MM.1S (cell line): ENCODE data around the gene GSTCD.

Source experiments
- DNase-seq: peaks from one replicate; pipeline ENCODE4 v3.0.0-alpha.2; 2015
- H2AFZ ChIP-seq: fragments of 300-600 bp; sonication (generic); 2 replicates; pipeline ENCODE4 v1.6.0; 2016; ENCODE audit warnings: antibody characterized with exemption, low read length
- H3F3A ChIP-seq: fragments of 300-600 bp; sonication (generic); 2 replicates; pipeline ENCODE4 v1.6.1; 2016; ENCODE audit warnings: mild to moderate bottlenecking, antibody characterized with exemption, low read length, moderate library complexity, mixed read lengths; ENCODE audit not compliant: insufficient read depth
- H3K27ac ChIP-seq: fragments of 300-600 bp; sonication (generic); 2 replicates; pipeline ENCODE4 v1.5.1; 2016; ENCODE audit warnings: mild to moderate bottlenecking, low read length
- H3K27me3 ChIP-seq: fragments of 300-600 bp; sonication (generic); replicated peaks from 2 replicates; pipeline ENCODE4 v1.6.0; 2016; ENCODE audit warnings: low read length; ENCODE audit not compliant: insufficient read depth
- H3K36me3 ChIP-seq: fragments of 300-600 bp; sonication (generic); replicated peaks from 2 replicates; pipeline ENCODE4 v1.6.1; 2016; ENCODE audit warnings: mild to moderate bottlenecking, low read length, mixed read lengths; ENCODE audit not compliant: insufficient read depth
- H3K4me1 ChIP-seq: fragments of 300-600 bp; sonication (generic); 2 replicates; pipeline ENCODE4 v1.6.1; 2016; ENCODE audit warnings: low read length, mixed read lengths
- H3K4me2 ChIP-seq: fragments of 300-600 bp; sonication (generic); 2 replicates; pipeline ENCODE4 v1.6.0; 2016; ENCODE audit warnings: low read depth, low read length
- H3K4me3 ChIP-seq: fragments of 300-600 bp; sonication (generic); 2 replicates; pipeline ENCODE4 v1.5.1; 2016; ENCODE audit warnings: low read length, mixed read lengths
- H3K79me2 ChIP-seq: fragments of 300-600 bp; sonication (generic); 2 replicates; pipeline ENCODE4 v1.6.1; 2016; ENCODE audit warnings: mixed run types, low read length, mixed read lengths
- H3K9ac ChIP-seq: fragments of 300-600 bp; sonication (generic); 2 replicates; pipeline ENCODE4 v1.6.1; 2016; ENCODE audit warnings: low read length, mixed read lengths
- H3K9me2 ChIP-seq: fragments of 300-600 bp; sonication (generic); replicated peaks from 2 replicates; pipeline ENCODE4 v1.6.1; 2016; ENCODE audit warnings: mild to moderate bottlenecking, low read length, mixed read lengths; ENCODE audit not compliant: insufficient read depth
- H3K9me3 ChIP-seq: fragments of 300-600 bp; sonication (generic); replicated peaks from 2 replicates; pipeline ENCODE4 v1.6.1; 2016; ENCODE audit warnings: mild to moderate bottlenecking, low read length, mixed read lengths; ENCODE audit not compliant: insufficient read depth
- H4K20me1 ChIP-seq: fragments of 300-600 bp; sonication (generic); 2 replicates; pipeline ENCODE4 v1.6.1; 2016; ENCODE audit warnings: mild to moderate bottlenecking, low read length, moderate library complexity, mixed read lengths; ENCODE audit not compliant: insufficient read depth
- EZH2 ChIP-seq: fragments of 300-600 bp; sonication (generic); optimal IDR thresholded peaks from 2 replicates; pipeline ENCODE3; 2017; ENCODE audit warnings: low read depth, mild to moderate bottlenecking, antibody characterized with exemption, low read length, mixed read lengths
- EZH2phosphoT487 ChIP-seq: fragments of 300-600 bp; sonication (generic); IDR thresholded peaks from 2 replicates; pipeline ENCODE4 v1.6.1; 2018; ENCODE audit warnings: antibody characterized with exemption, low read length
- TF ChIP-seq, protein P1 (sequence below): fragments of 300-600 bp; sonication (generic); IDR thresholded peaks from 2 replicates; pipeline ENCODE4 v1.5.1; 2016; ENCODE audit warnings: antibody characterized with exemption, low read length, mixed read lengths

Gene GSTCD, protein sequence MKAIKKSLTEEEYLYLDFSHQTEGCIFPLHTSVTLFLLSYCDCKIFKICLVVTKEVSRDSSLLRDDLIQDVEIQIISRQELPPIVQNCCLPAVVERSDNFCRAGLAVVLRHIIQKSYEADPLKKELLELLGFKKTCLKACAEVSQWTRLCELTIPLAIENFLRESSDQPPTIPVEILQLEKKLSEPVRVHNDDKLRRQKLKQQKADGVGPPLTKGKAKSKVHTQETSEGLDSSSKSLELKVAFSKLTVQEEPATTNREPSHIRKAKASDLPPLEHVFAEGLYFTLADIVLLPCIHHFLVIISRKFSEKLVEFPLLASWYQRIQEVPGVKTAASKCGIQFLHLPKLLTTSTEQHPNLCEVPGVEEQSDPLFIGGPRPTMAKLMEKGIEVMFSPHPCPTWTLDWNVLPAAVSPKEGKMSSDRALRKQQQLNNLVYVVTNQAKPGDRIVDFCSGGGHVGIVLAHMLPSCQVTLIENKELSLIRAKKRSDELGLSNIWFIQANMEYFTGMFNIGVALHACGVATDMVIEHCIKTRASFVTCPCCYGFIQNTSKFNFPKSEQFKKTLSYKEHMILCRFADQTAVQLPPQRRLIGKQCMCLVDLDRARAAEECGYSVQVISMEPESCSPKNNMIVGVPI

DNA sequence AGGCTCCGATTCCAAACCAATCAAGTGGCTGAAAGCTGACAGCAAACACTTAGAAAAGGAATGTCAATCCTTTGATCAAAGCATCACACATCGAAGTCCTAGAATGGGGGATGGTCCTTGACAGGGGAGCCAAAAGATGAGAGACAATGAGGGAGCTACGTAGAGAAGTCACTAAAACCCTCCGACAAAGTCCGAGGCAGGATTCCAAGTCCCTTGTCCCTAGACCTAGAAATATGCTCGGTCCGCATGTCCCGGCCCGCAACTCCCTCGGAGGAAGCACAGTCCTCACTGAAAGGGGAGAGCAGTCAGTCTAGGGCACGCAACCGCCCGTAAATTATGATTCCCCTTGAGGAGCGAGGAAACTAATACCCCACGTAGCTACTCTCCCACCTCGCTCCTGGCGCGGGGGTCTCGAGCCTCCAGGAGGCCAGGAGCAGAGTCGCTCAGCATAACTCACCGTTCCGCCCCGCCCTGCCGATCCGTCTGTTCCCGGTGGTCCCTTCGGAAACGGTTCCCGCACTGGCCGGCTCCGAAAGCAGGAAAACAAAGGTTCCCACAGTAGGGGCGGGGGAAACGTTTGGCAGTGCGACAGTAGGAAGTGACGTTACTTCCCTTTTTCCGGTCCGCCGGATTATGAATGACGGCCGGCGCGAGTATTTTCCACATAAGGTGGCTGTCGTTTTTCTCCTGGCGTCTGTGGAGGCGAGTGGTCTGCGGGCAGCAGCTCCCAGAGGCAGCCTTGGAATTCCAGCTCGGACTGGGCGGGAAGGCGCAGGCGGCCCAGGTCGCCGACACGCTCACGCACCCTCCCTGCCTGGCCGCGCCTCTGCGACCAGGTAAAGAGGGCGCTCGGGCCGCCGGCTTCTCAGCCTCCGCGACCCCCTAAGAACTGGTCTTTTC is at the start of gene GSTCD, which contains the start of gene INTS12:
Gene GSTCD (plus strand): TSS at position 604 of the 900 bp plus-strand sequence. CDS start 8,830 bp downstream, outside the sequence.
Gene INTS12 (minus strand): TSS at position 509 of the 900 bp plus-strand sequence. CDS start 8,684 bp downstream, outside the sequence.
- Histone ChIP-seq H3K4me2 (peak within 1 kb of the TSS; percentile 86), H3K9me2 (no peaks in the 10 kb centered on the region), H3K4me1 (peaks cover 13% of the 10 kb centered on the region; the same call in 1 of the 2 replicates), H3F3A (0 out of 2 replicates have a peak, but pooled peaks cover 6% of the 10 kb centered on the region), H3K27ac (peak within 1 kb of the TSS; percentile 62; the same call in 1 of the 2 replicates), H3K9ac (peak within 1 kb of the TSS; percentile 90), H3K4me3 (peak within 1 kb of the TSS; percentile 85), H3K79me2 (peaks cover 91% of the 10 kb centered on the region), H3K27me3 (no peaks in the 10 kb centered on the region), H4K20me1 (no peaks in the 10 kb centered on the region), H3K36me3 (no peaks in the 10 kb centered on the region), H3K9me3 (no peaks in the 10 kb centered on the region), H2AFZ (peak within 1 kb of the TSS; percentile 97)
- TF ChIP-seq EZH2 (no peak), EZH2phosphoT487 (no peak)
- TF ChIP-seq, protein P1, sequence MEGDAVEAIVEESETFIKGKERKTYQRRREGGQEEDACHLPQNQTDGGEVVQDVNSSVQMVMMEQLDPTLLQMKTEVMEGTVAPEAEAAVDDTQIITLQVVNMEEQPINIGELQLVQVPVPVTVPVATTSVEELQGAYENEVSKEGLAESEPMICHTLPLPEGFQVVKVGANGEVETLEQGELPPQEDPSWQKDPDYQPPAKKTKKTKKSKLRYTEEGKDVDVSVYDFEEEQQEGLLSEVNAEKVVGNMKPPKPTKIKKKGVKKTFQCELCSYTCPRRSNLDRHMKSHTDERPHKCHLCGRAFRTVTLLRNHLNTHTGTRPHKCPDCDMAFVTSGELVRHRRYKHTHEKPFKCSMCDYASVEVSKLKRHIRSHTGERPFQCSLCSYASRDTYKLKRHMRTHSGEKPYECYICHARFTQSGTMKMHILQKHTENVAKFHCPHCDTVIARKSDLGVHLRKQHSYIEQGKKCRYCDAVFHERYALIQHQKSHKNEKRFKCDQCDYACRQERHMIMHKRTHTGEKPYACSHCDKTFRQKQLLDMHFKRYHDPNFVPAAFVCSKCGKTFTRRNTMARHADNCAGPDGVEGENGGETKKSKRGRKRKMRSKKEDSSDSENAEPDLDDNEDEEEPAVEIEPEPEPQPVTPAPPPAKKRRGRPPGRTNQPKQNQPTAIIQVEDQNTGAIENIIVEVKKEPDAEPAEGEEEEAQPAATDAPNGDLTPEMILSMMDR = no peak
- DNase-seq = peak; percentile 93

DNA sequence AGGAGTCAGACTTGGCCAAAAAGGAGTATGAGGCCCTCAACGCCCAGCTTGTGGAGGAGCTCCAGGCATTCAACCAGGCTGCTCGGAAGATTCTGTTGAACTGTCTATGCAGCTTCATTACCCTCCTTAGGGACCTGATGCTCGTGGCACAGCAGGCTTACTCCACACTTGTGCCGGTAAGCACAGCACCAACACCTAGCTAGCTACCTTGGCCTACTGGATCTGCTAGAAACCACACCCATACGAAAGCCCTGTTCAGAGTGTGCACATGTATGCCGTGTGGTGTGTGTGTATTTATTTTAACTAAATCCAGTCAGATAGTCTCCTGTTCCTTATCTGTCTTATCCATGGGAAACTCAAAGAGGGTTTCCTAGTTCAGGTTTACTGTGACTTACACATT is 49.4 kb upstream of the GSTCD start:
- no peak overlapping the region for H3K27ac ChIP-seq
- no peak overlapping the region for H3K4me2 ChIP-seq
- H2AFZ ChIP-seq = no peak overlapping the region

DNA sequence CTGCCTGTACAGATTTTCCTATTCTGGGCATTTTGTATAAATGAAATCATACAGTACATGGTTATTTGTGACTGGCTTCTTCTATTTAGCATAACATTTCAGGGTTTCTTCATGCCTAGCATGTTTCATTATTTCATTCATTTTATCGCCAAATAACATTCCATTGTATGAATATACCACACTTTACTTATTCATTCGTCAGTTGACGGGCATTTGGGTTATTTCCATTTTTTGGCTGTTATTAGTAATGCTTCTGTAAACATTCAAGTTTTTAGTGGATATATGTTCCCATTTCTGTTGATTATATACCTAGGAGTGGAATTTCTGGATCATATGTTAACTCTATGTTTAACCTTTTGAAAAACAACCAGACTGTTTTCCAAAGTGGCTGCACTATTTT is 47.6 kb upstream of the GSTCD start:
- DNase-seq = no peak
- H3K79me2 ChIP-seq = no peaks in the 10 kb centered on the region
- no peaks in the 10 kb centered on the region for H3K27me3 ChIP-seq
- no peak overlapping the region for H3K9ac ChIP-seq
- no peak overlapping the region for H3K4me3 ChIP-seq
- H3K4me1 ChIP-seq = peaks cover 26% of the 10 kb centered on the region
- H3K9me2 ChIP-seq = no peaks in the 10 kb centered on the region
- peaks cover 7% of the 10 kb centered on the region; the same call in 1 of the 2 replicates for H3F3A ChIP-seq
- H3K36me3 ChIP-seq = no peaks in the 10 kb centered on the region
- TF ChIP-seq, protein P1 = no peak
- TF ChIP-seq EZH2 = no peak
- TF ChIP-seq EZH2phosphoT487 = no peak
- H3K9me3 ChIP-seq = no peaks in the 10 kb centered on the region
- H2AFZ ChIP-seq = no peak overlapping the region
- H4K20me1 ChIP-seq = no peaks in the 10 kb centered on the region
- no peak overlapping the region for H3K4me2 ChIP-seq
- H3K27ac ChIP-seq = no peak overlapping the region

More for the DNA sequence above, 49.4 kb upstream of the GSTCD start:
- no peak for DNase-seq
- no peaks in the 10 kb centered on the region for H3K36me3 ChIP-seq
- no peaks in the 10 kb centered on the region for H4K20me1 ChIP-seq
- TF ChIP-seq, protein P1 = no peak
- TF ChIP-seq EZH2phosphoT487 (no peak), EZH2 (no peak)
- H3K4me3 ChIP-seq = no peak overlapping the region
- peaks cover 7% of the 10 kb centered on the region; the same call in 1 of the 2 replicates for H3F3A ChIP-seq
- no peaks in the 10 kb centered on the region for H3K27me3 ChIP-seq
- peaks cover 16% of the 10 kb centered on the region for H3K4me1 ChIP-seq
- no peaks in the 10 kb centered on the region for H3K79me2 ChIP-seq
- no peaks in the 10 kb centered on the region for H3K9me3 ChIP-seq
- H3K9me2 ChIP-seq = no peaks in the 10 kb centered on the region
- H3K9ac ChIP-seq = no peak overlapping the region
